ENCODE measurements around the gene SLC4A3. TPM values are rescaled to one million over a fixed set of nuclear protein-coding genes. Genes with fewer than 3 reads are reported as not detected.

Gene SLC4A3, protein sequence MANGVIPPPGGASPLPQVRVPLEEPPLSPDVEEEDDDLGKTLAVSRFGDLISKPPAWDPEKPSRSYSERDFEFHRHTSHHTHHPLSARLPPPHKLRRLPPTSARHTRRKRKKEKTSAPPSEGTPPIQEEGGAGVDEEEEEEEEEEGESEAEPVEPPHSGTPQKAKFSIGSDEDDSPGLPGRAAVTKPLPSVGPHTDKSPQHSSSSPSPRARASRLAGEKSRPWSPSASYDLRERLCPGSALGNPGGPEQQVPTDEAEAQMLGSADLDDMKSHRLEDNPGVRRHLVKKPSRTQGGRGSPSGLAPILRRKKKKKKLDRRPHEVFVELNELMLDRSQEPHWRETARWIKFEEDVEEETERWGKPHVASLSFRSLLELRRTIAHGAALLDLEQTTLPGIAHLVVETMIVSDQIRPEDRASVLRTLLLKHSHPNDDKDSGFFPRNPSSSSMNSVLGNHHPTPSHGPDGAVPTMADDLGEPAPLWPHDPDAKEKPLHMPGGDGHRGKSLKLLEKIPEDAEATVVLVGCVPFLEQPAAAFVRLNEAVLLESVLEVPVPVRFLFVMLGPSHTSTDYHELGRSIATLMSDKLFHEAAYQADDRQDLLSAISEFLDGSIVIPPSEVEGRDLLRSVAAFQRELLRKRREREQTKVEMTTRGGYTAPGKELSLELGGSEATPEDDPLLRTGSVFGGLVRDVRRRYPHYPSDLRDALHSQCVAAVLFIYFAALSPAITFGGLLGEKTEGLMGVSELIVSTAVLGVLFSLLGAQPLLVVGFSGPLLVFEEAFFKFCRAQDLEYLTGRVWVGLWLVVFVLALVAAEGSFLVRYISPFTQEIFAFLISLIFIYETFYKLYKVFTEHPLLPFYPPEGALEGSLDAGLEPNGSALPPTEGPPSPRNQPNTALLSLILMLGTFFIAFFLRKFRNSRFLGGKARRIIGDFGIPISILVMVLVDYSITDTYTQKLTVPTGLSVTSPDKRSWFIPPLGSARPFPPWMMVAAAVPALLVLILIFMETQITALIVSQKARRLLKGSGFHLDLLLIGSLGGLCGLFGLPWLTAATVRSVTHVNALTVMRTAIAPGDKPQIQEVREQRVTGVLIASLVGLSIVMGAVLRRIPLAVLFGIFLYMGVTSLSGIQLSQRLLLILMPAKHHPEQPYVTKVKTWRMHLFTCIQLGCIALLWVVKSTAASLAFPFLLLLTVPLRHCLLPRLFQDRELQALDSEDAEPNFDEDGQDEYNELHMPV
- 1.2 and 4.1 TPM in 2 replicates for total RNA-seq

DNA sequence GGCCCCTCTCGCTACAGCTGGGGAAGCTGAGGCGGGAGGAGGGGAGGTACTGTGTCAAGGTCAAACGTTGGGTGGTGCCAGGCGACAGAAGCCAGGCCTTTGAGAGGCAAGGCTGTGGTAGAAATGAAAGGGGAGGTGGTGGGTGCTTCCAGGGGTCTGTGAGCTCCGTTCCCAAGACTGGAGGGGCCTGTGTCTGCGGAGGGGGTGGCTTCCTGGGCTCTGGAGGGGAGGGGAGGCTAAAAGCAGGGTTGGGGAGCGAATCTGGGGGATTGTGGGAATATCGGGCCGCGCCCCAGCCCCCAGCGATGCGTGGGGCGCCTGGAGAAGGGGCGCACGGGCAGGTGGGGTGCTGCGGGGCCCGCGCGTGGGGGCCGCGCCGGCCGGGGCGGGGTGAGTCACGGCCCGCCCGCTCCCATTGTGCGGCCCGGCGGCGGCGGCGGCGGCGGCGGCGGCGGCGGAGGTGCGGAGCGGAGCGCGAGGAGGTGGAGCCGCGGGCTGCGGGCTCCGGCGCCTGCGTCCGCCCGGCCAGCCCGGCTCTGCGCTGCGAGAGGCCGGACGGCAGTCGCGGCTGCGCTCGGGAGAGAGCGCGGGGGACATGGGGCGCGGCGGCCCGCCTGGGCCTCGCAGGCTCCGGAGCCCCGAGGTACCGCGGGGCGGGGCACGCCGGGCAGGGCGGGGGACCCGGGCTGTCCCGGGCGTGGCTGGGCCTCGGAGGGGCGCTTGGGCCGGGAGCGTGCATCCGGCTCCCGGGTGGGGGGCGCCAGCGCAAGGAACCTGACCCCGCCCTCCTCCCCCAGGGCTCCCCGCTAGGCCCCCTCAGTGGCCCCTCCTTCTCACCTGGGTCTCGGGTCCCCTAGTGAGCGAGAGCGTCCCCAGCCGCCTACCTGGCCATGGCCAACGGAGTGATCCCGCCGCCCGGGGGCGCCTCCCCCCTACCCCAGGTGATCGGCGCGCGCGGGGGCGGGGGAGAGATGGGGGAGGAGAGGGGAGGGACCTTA, at the start of gene SLC4A3:
SLC4A3 (plus strand) TSS at position 528 of the 998 bp plus-strand sequence; CDS start at position 891, 363 bp downstream.

DNA sequence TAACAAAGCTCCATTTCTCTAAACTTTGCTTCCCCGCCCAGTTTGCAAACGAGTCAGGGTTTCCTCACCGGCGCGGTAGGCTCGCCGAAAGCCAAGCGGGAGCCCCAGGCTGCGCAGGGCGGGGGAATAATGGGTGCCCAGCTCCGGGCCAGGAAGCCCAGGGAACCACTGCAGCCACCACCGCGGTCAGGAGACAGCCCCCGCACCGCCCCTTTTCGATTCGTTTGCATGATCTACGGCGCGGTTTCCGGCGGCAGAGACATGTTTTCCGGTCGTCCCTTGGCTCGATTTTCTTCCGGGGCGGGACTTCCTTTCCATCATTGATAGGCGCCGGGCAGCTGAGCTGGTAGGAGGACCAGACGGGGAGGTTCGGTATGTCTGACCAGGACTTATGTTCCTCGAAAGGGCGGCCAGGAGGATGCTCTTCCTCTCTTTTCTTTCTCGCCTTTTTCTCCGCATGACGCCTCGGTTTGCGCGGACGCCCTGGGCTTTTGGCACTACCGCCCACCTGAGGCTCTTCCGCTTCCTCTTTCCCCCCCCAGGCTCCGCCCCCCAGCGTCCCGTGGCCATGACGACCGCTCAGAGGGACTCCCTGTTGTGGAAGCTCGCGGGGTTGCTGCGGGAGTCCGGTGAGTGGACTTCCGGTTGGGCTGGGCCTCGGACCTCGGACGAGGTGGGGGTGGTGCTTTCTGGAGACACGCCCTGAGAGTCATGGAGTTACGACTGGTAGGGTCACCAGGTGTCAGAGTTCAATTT, 29.7 kb upstream of the SLC4A3 start, which contains the start of gene STK11IP:
STK11IP (plus strand) TSS at position 306 of the 756 bp plus-strand sequence; CDS start at position 569, 263 bp downstream.

Other genes with a start within 250 kb of the SLC4A3 start
- 90.3 and 157 TPM in 2 replicates for gene DNPEP, start 239.7 kb upstream of the SLC4A3 start, total RNA-seq
- 1.6 and 6.3 TPM in 2 replicates for gene DES, start 209.3 kb upstream of the SLC4A3 start, total RNA-seq
- 11.3 and 21.7 TPM in 2 replicates for gene SPEG, start 192.8 kb upstream of the SLC4A3 start, total RNA-seq
- gene GMPPA, start 128.7 kb upstream of the SLC4A3 start, total RNA-seq, result 56.4 and 62.4 TPM in 2 replicates
- gene ASIC4, start 113.1 kb upstream of the SLC4A3 start, total RNA-seq, result 0.15 and 0.50 TPM in 2 replicates
- 94.8 and 168 TPM in 2 replicates for gene CHPF, start 83.8 kb upstream of the SLC4A3 start, total RNA-seq
- gene TMEM198, start 83.6 kb upstream of the SLC4A3 start, total RNA-seq, result 0.73 and 2.3 TPM in 2 replicates
- 41.0 and 69.1 TPM in 2 replicates for gene OBSL1, start 56.1 kb upstream of the SLC4A3 start, total RNA-seq
- 0.29 and 0.33 TPM in 2 replicates for gene INHA, start 55.3 kb upstream of the SLC4A3 start, total RNA-seq
- gene STK11IP, start 29.8 kb upstream of the SLC4A3 start, total RNA-seq, result 17.2 and 22.8 TPM in 2 replicates

All from smooth muscle cell of trachea (primary cell).